ENCODE data around the gene SPINK1. TPM values are rescaled to one million over a fixed set of nuclear protein-coding genes. Genes with fewer than 3 reads are reported as not detected.

SPINK1 gene
- total RNA-seq, 1 donor from 2014 or later: not detected

GRCh38 chr5:147821766-147822165 lies 9.7 kb downstream of the SPINK1 start:
- no peaks in the 10 kb centered on the region for H3K79me2 ChIP-seq (ENCODE audit: insufficient read depth, low read length)
- H3K9me3 ChIP-seq (ENCODE audit: insufficient read depth, low read depth, low read length): no peaks in the 10 kb centered on the region
- Mint-ChIP-seq H3K27me3 (ENCODE audit: low read depth, unreplicated experiment) (no peaks in the 10 kb centered on the region), H3K9me3 (ENCODE audit: unreplicated experiment) (no peaks in the 10 kb centered on the region), H3K4me1 (ENCODE audit: low read depth, unreplicated experiment) (peaks cover 2% of the 10 kb centered on the region), H3K27ac (ENCODE audit: unreplicated experiment) (no peak overlapping the region), H3K4me3 (ENCODE audit: unreplicated experiment) (no peak overlapping the region), H3K36me3 (ENCODE audit: low read depth, unreplicated experiment) (no peaks in the 10 kb centered on the region)
- no peak overlapping the region for H3K9ac ChIP-seq (ENCODE audit: low read length)
- H3K4me2 ChIP-seq (ENCODE audit: low read length): no peak overlapping the region
- H3K27ac ChIP-seq (ENCODE audit: low read depth, low read length): no peak overlapping the region
- no peak overlapping the region for H3K4me3 ChIP-seq (ENCODE audit: insufficient read depth, low read depth, low read length)
- FAIRE-seq: no peak
- H3K36me3 ChIP-seq (ENCODE audit: insufficient read depth, low read length): no peaks in the 10 kb centered on the region
- no peak for TF ChIP-seq EZH2 (IDR thresholded peaks at IDR 0.05; ENCODE audit: insufficient read depth, low read length)
- TF ChIP-seq CTCF (IDR thresholded peaks at IDR 0.05; ENCODE audit: insufficient read depth, low read depth, low read length): no peak
- H2AFZ ChIP-seq (ENCODE audit: low read depth, low read length): no peak overlapping the region
- H4K20me1 ChIP-seq (ENCODE audit: insufficient read depth, low read length): no peaks in the 10 kb centered on the region
- DNase-seq (ENCODE audit: low read depth): no peak
- no peaks in the 10 kb centered on the region for H3K27me3 ChIP-seq (ENCODE audit: insufficient read depth, low read length)
- no peaks in the 10 kb centered on the region for H3K4me1 ChIP-seq (ENCODE audit: insufficient read depth, low read length)

- no peaks in the 10 kb centered on the region for H3K27me3 ChIP-seq (ENCODE audit: insufficient read depth, low read length)
- no peak overlapping the region for H3K4me3 Mint-ChIP-seq (ENCODE audit: unreplicated experiment)
- no peaks in the 10 kb centered on the region for H3K79me2 ChIP-seq (ENCODE audit: insufficient read depth, low read length)
- H3K9ac ChIP-seq (ENCODE audit: low read length): no peak overlapping the region
- no peaks in the 10 kb centered on the region for H3K9me3 Mint-ChIP-seq (ENCODE audit: unreplicated experiment)
- H3K27me3 Mint-ChIP-seq (ENCODE audit: low read depth, unreplicated experiment): no peaks in the 10 kb centered on the region
- H3K4me1 ChIP-seq (ENCODE audit: insufficient read depth, low read length): no peaks in the 10 kb centered on the region
- H3K36me3 Mint-ChIP-seq (ENCODE audit: low read depth, unreplicated experiment): no peaks in the 10 kb centered on the region
- FAIRE-seq (no peak), DNase-seq (ENCODE audit: low read depth) (no peak)
- H3K27ac ChIP-seq (ENCODE audit: low read depth, low read length): no peak overlapping the region
- H3K27ac Mint-ChIP-seq (ENCODE audit: unreplicated experiment): no peak overlapping the region
- no peak overlapping the region for H2AFZ ChIP-seq (ENCODE audit: low read depth, low read length)
- H4K20me1 ChIP-seq (ENCODE audit: insufficient read depth, low read length): no peaks in the 10 kb centered on the region
- H3K9me3 ChIP-seq (ENCODE audit: insufficient read depth, low read depth, low read length): no peaks in the 10 kb centered on the region
- no peak overlapping the region for H3K4me2 ChIP-seq (ENCODE audit: low read length)
- peaks cover 2% of the 10 kb centered on the region for H3K4me1 Mint-ChIP-seq (ENCODE audit: low read depth, unreplicated experiment)
- H3K4me3 ChIP-seq (ENCODE audit: insufficient read depth, low read depth, low read length): no peak overlapping the region
- no peaks in the 10 kb centered on the region for H3K36me3 ChIP-seq (ENCODE audit: insufficient read depth, low read length)
- TF ChIP-seq CTCF (IDR thresholded peaks at IDR 0.05; ENCODE audit: insufficient read depth, low read depth, low read length) (no peak), EZH2 (IDR thresholded peaks at IDR 0.05; ENCODE audit: insufficient read depth, low read length) (no peak)
Observed at GRCh38 chr5:147819261-147819770, 12.2 kb downstream of the SPINK1 start.

DNA sequence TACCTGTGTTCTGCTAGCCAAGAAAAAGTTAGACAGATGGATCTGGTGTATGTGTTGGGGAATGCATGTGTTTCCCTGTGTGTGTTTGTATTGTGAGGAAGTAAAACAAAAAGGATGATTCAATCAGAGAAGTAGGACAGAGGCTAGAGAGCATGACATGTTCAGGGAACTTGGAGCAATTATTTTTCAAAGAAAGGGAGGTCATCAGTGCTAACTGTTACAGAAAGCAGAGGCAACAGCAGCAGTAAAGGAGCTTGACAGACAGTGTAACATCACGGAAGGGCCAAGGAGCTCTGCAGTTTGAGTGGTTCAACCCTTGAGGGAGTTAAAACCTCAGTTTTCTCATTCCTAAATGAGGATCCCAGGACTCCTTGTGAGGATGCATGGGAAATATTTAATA lies 13.2 kb downstream of the SPINK1 start:
- no peaks in the 10 kb centered on the region for H3K36me3 Mint-ChIP-seq (ENCODE audit: low read depth, unreplicated experiment)
- peaks cover 2% of the 10 kb centered on the region for H3K4me1 Mint-ChIP-seq (ENCODE audit: low read depth, unreplicated experiment)
- no peaks in the 10 kb centered on the region for H3K9me3 Mint-ChIP-seq (ENCODE audit: unreplicated experiment)
- no peak overlapping the region for H3K27ac ChIP-seq (ENCODE audit: low read depth, low read length)
- H3K79me2 ChIP-seq (ENCODE audit: insufficient read depth, low read length): no peaks in the 10 kb centered on the region
- no peak overlapping the region for H3K4me2 ChIP-seq (ENCODE audit: low read length)
- no peak overlapping the region for H2AFZ ChIP-seq (ENCODE audit: low read depth, low read length)
- no peak for FAIRE-seq
- no peak overlapping the region for H3K4me3 ChIP-seq (ENCODE audit: insufficient read depth, low read depth, low read length)
- no peaks in the 10 kb centered on the region for H3K27me3 ChIP-seq (ENCODE audit: insufficient read depth, low read length)
- no peaks in the 10 kb centered on the region for H3K9me3 ChIP-seq (ENCODE audit: insufficient read depth, low read depth, low read length)
- H3K27ac Mint-ChIP-seq (ENCODE audit: unreplicated experiment): no peak overlapping the region
- H3K9ac ChIP-seq (ENCODE audit: low read length): no peak overlapping the region
- no peaks in the 10 kb centered on the region for H3K4me1 ChIP-seq (ENCODE audit: insufficient read depth, low read length)
- no peak for TF ChIP-seq CTCF (IDR thresholded peaks at IDR 0.05; ENCODE audit: insufficient read depth, low read depth, low read length)
- no peak overlapping the region for H3K4me3 Mint-ChIP-seq (ENCODE audit: unreplicated experiment)
- H3K36me3 ChIP-seq (ENCODE audit: insufficient read depth, low read length): no peaks in the 10 kb centered on the region
- no peaks in the 10 kb centered on the region for H3K27me3 Mint-ChIP-seq (ENCODE audit: low read depth, unreplicated experiment)
- DNase-seq (ENCODE audit: low read depth): no peak
- no peaks in the 10 kb centered on the region for H4K20me1 ChIP-seq (ENCODE audit: insufficient read depth, low read length)

Measured in astrocyte (in vitro differentiated cells and primary cell).